A549 (cell line): Measurements from ENCODE around the gene TECPR2. TPM values are rescaled to one million over a fixed set of nuclear protein-coding genes. Genes with fewer than 3 reads are reported as not detected.

Experiments
- ATAC-seq, 2 experiments: fragments of 200-7000 bp in 1 of 2; fragments of >200 bp in 1 of 2; cut with Nextera tagmentation in 1 of 2; cut with Tn5 transposase in 1 of 2; 3 replicates each; pipeline versions ENCODE4 v1.8.0 to v1.9.1; 2018 to 2020; ENCODE audit warnings: mild to moderate bottlenecking in 1 of 2, moderate library complexity in 1 of 2
- CTCF ChIA-PET: fragments of 300-600 bp; sonication (Branson Sonifier 250); formaldehyde crosslinking; extraction: SDS; loops from one replicate; lab custom pipeline; 2021; ENCODE audit warnings: antibody characterized with exemption, inconsistent platforms; lab: Yijun Ruan, JAX
- POLR2A ChIA-PET: fragments of 350-600 bp; formaldehyde crosslinking; extraction: SDS; loops from one replicate; lab custom pipeline; 2021; ENCODE audit warnings: antibody characterized with exemption, inconsistent platforms; lab: Yijun Ruan, JAX
- DNase-seq, 2 experiments: peaks; one replicate each; pipeline versions ENCODE4 v3.0.0 to v3.0.0-alpha.2; 2011 to 2016; ENCODE audit warnings: low read depth in 1 of 2, low spot score in 1 of 2
- FAIRE-seq: peaks from 2 replicates; lab custom pipeline; 2011; peaks lifted over from hg19 to GRCh38; lab: Jason Lieb, UNC
- H3K27ac ChIP-seq, 2 experiments: fragments of >200 bp; sonication (Bioruptor Twin); formaldehyde crosslinking; 3 replicates each; pipeline ENCODE4 v1.5.1; 2016 to 2017
- H3K4me1 ChIP-seq: fragments of >200 bp; sonication (Bioruptor Twin); formaldehyde crosslinking; 3 replicates; pipeline ENCODE4 v1.6.1; 2016
- H3K4me2 ChIP-seq: fragments of >200 bp; sonication (Bioruptor Twin); formaldehyde crosslinking; 3 replicates; pipeline ENCODE4 v1.6.1; 2016
- H3K4me3 ChIP-seq: fragments of >200 bp; sonication (Bioruptor Twin); formaldehyde crosslinking; 3 replicates; pipeline ENCODE4 v1.5.1; 2016
- H3K9me3 ChIP-seq: fragments of >200 bp; sonication (Bioruptor Twin); formaldehyde crosslinking; 3 replicates; pipeline ENCODE4 v1.6.1; 2016
- ATOH8 ChIP-seq: fragments of 250-450 bp; sonication (Bioruptor Pico); IDR thresholded peaks from 2 replicates; pipeline ENCODE4 v1.5.0; 2020; ENCODE audit warnings: low read depth, mild to moderate bottlenecking, moderate library complexity
- CEBPB ChIP-seq, 2 experiments: fragments of >200 bp in 1 of 2; sonication (Bioruptor Twin) in 1 of 2; formaldehyde crosslinking in 1 of 2; IDR thresholded peaks; 2 replicates each; pipeline ENCODE4 v1.6.1; 2012 to 2016
- E2F6 ChIP-seq: IDR thresholded peaks from 2 replicates; pipeline ENCODE4 v1.6.1; 2012; ENCODE audit warnings: low read depth, borderline replicate concordance
- EP300 ChIP-seq, 2 experiments: fragments of >200 bp; sonication (Bioruptor Twin); formaldehyde crosslinking; IDR thresholded peaks; 2 replicates in 1 of 2; 3 replicates in 1 of 2; pipeline ENCODE4 v1.6.1; 2016 to 2017
- FOXS1 ChIP-seq: fragments of 250-450 bp; sonication (Bioruptor Pico); IDR thresholded peaks from 2 replicates; pipeline ENCODE4 v1.5.0; 2020; ENCODE audit warnings: mild to moderate bottlenecking, moderate library complexity
- HDAC2 ChIP-seq: fragments of 200-600 bp; sonication (generic); IDR thresholded peaks from 2 replicates; pipeline ENCODE4 v1.6.1; 2016
- HES2 ChIP-seq: fragments of >200 bp; sonication (Bioruptor Twin); formaldehyde crosslinking; IDR thresholded peaks from 2 replicates; pipeline ENCODE4 v1.6.1; 2016
- HOXA7 ChIP-seq: fragments of 250-450 bp; sonication (Bioruptor Pico); IDR thresholded peaks from 2 replicates; pipeline ENCODE4 v1.5.0; 2020; ENCODE audit warnings: mild to moderate bottlenecking, moderate library complexity
- HOXB5 ChIP-seq: fragments of 250-450 bp; sonication (Bioruptor Pico); IDR thresholded peaks from 2 replicates; pipeline ENCODE4 v1.5.0; 2020; ENCODE audit warnings: mild to moderate bottlenecking, moderate library complexity
- JUN ChIP-seq, 2 experiments: fragments of >200 bp; sonication (Bioruptor Twin); formaldehyde crosslinking; IDR thresholded peaks; 2 replicates in 1 of 2; 3 replicates in 1 of 2; pipeline ENCODE4 v1.6.1; 2016 to 2017
- MAZ ChIP-seq: fragments of 150-350 bp; IDR thresholded peaks from 2 replicates; pipeline ENCODE4 v1.6.1; 2014; ENCODE audit warnings: antibody characterized with exemption, low read depth, low read length, borderline replicate concordance
- NR3C1 ChIP-seq: fragments of >200 bp; sonication (Bioruptor Twin); formaldehyde crosslinking; IDR thresholded peaks from 3 replicates; pipeline ENCODE4 v1.6.1; 2017
- PBX3 ChIP-seq: IDR thresholded peaks from 2 replicates; pipeline ENCODE4 v1.6.1; 2012
- RAD21 ChIP-seq, 2 experiments: fragments of >200 bp in 1 of 2; sonication (Bioruptor Twin) in 1 of 2; formaldehyde crosslinking in 1 of 2; IDR thresholded peaks in 1 of 2; conservative IDR thresholded peaks in 1 of 2; 2 replicates in 1 of 2; 3 replicates in 1 of 2; pipeline ENCODE4 v1.6.1; 2012 to 2018; ENCODE audit warnings: inconsistent platforms in 1 of 2
- REST ChIP-seq: fragments of 200-600 bp; sonication (generic); IDR thresholded peaks from 2 replicates; pipeline ENCODE4 v1.6.1; 2016; ENCODE audit warnings: antibody characterized with exemption, mild to moderate bottlenecking, moderate library complexity
- RNF2 ChIP-seq: fragments of 200-600 bp; sonication (generic); IDR thresholded peaks from 2 replicates; pipeline ENCODE4 v1.6.1; 2016; ENCODE audit warnings: low read depth, mild to moderate bottlenecking, antibody characterized with exemption, moderate library complexity, borderline replicate concordance
- ZC3H11A ChIP-seq: fragments of 450-650 bp; IDR thresholded peaks from 2 replicates; pipeline ENCODE4 v1.6.1; 2014; ENCODE audit warnings: antibody characterized with exemption, mild to moderate bottlenecking
- ZFP36 ChIP-seq: fragments of 450-650 bp; IDR thresholded peaks from 2 replicates; pipeline ENCODE4 v1.6.1; 2014; ENCODE audit warnings: borderline replicate concordance; ENCODE audit not compliant: partially characterized antibody
- ZNF302 ChIP-seq: fragments of 250-450 bp; sonication (Bioruptor Pico); IDR thresholded peaks from 2 replicates; pipeline ENCODE4 v1.9.0; 2021; ENCODE audit warnings: inconsistent platforms, mild to moderate bottlenecking, moderate library complexity
- ZSCAN20 ChIP-seq: fragments of 250-450 bp; sonication (Bioruptor Pico); IDR thresholded peaks from 2 replicates; pipeline ENCODE4 v1.8.0; 2022; ENCODE audit warnings: mild to moderate bottlenecking, moderate library complexity
- WGBS: methylation state at CpG from one replicate; pipeline ENCODE4 v1.1.6; 2017; ENCODE audit errors: missing lambda C conversion rate; 5-methylcytosine and 5-hydroxymethylcytosine counted together
- polyA plus RNA-seq, 4 experiments: library from polyadenylated mRNA; depleted of rRNA in 3 of 4; stranded (reverse); fragments of >200 nt; fragmentation: RNase III in 1 of 4; extraction: RNeasy Plus Mini Kit Qiagen cat#74134 plus additional on column Dnase treatment in 1 of 4; gene quantifications; 2 replicates in 3 of 4; 3 replicates in 1 of 4; pipeline ENCODE4 v1.2.3, GENCODE V29; 2011 to 2017

Gene TECPR2
- polyA plus RNA-seq, 2 of the 4 experiments (the other 2 are of a cell fraction): 5.9 to 7.6 TPM

- TF ChIP-seq E2F6: 0 out of 2 replicates have a peak, but pooled peaks have one; percentile 40
Measured at GRCh38 chr14:102509746-102510615, 147.2 kb downstream of the TECPR2 start, which contains the start of gene ANKRD9 (continued).

- no peak for TF ChIP-seq ZC3H11A
- TF ChIP-seq RNF2: no peak
- TF ChIP-seq HDAC2: no peak
- POLR2A ChIA-PET: no interaction called here
- Histone ChIP-seq H3K4me2 (peak overlapping the region; percentile 92), H3K4me1 (peaks cover 23% of the 10 kb centered on the region), H3K9me3 (no peaks in the 10 kb centered on the region), H3K27ac (peak overlapping the region in 1 of 2 experiments; percentile 89; a peak in 3 of 6 replicates), H3K4me3 (no peak overlapping the region; the same call in 2 of the 3 replicates)
- CTCF ChIA-PET: interaction anchor here (1.4 to 1.8 kb wide), 3 partner anchors 13 to 84 kb away, joined by 3 to 10 read pairs (median 7); no protein-coding TSS in a partner anchor
- FAIRE-seq (no peak), ATAC-seq (peak in 1 of 2 experiments; percentile 60; a peak in 3 of 6 replicates), DNase-seq (peak in 1 of 2 experiments; percentile 49)
- 80% methylated on average over 11 of the region's 19 CpGs for WGBS
Measured at GRCh38 chr14:102510616-102511520, 148.1 kb downstream of the TECPR2 start.

- POLR2A ChIA-PET: no interaction called here
- FAIRE-seq (no peak), DNase-seq (no peak), ATAC-seq (no peak)
- TF ChIP-seq PBX3 (no peak), ZNF302 (no peak), RAD21 (conservative IDR thresholded peaks at IDR 0.05 in 1 of 2, IDR thresholded peaks at IDR 0.05 in 1 of 2) (no peak)
- no peaks in the 10 kb centered on the region for H3K9me3 ChIP-seq
- WGBS: 77% methylated on average over 5 of the region's 5 CpGs
- CTCF ChIA-PET: interaction anchor here (1.4 to 1.8 kb wide), 2 partner anchors 13 to 74 kb away, joined by 3 to 10 read pairs; no protein-coding TSS in a partner anchor
- H3K4me2 ChIP-seq: no peak overlapping the region
- peaks cover 23% of the 10 kb centered on the region for H3K4me1 ChIP-seq
- peak overlapping the region in 1 of 2 experiments; percentile 42; a peak in 1 of 6 replicates for H3K27ac ChIP-seq
- no peak overlapping the region for H3K4me3 ChIP-seq
Measured at GRCh38 chr14:102511538-102511937, 148.8 kb downstream of the TECPR2 start.

GRCh38 chr14:102512793-102513300 lies 150.1 kb downstream of the TECPR2 start:
- no peak overlapping the region for H3K4me2 ChIP-seq
- 93% methylated on average over 8 of the region's 11 CpGs for WGBS
- TF ChIP-seq HOXB5 (CRISPR knock-in tag) (no peak), NR3C1 (no peak), JUN (IDR thresholded peaks at IDR 0.05) (no peak), ATOH8 (CRISPR knock-in tag) (no peak), EP300 (IDR thresholded peaks at IDR 0.05) (no peak), HOXA7 (CRISPR knock-in tag) (no peak), FOXS1 (CRISPR knock-in tag) (no peak), ZFP36 (no peak), ZSCAN20 (CRISPR knock-in tag) (no peak), HDAC2 (no peak), HES2 (no peak), MAZ (no peak), REST (no peak), CEBPB (IDR thresholded peaks at IDR 0.05) (no peak)

More at GRCh38 chr14:102512793-102513300, 150.1 kb downstream of the TECPR2 start:
- Histone ChIP-seq H3K4me3 (no peak overlapping the region), H3K27ac (no peak overlapping the region), H3K9me3 (no peaks in the 10 kb centered on the region), H3K4me1 (peaks cover 23% of the 10 kb centered on the region)
- DNase-seq (no peak), FAIRE-seq (no peak), ATAC-seq (no peak)
- CTCF ChIA-PET: interaction anchor here (0.6 kb wide), 1 partner anchor 19 kb away, joined by 3 read pairs; no protein-coding TSS in a partner anchor
- POLR2A ChIA-PET: no interaction called here
